ENCODE results near the gene WIPF2.

The WIPF2 gene

GRCh38 chr17:40315678-40316570, 96.8 kb downstream of the WIPF2 start:
- ATAC-seq, result no peak

GRCh38 chr17:40316571-40317344, 97.7 kb downstream of the WIPF2 start:
- ATAC-seq, result no peak

- ATAC-seq, result no peak
These were observed 98.3 kb downstream of the WIPF2 start for GRCh38 chr17:40317345-40317873.

- peak; percentile 71 to 78 for ATAC-seq
These were observed 99.1 kb downstream of the WIPF2 start for GRCh38 chr17:40317880-40318829.

DNA sequence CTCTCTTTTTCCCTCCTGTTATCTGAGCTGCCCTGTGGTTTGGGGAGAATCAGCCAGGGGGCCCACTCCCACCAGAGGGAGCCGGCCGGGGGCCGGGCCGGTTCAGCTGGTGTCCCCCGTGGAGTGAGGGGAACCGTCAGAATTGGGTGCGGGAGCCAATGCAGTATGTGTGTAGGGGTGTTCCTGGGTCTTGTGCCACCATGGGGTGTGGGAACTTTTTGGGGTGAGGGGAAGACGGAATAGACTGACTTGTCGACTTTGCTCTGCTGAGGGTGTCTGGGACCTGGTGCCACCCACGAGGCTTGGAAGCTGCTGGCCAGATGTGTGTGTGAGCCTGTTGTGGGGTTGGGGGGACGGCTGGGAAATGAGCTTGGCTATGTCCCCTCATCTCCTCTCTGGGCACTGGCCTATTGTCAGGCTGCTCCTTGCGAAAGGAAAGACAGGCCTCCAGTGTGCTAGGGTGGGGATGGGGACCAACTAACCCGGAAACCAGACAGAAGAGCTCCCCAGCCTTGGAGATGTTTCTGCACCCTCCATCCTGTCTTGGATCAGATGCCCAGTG, 99.8 kb downstream of the WIPF2 start:
- no peak for ATAC-seq

DNA sequence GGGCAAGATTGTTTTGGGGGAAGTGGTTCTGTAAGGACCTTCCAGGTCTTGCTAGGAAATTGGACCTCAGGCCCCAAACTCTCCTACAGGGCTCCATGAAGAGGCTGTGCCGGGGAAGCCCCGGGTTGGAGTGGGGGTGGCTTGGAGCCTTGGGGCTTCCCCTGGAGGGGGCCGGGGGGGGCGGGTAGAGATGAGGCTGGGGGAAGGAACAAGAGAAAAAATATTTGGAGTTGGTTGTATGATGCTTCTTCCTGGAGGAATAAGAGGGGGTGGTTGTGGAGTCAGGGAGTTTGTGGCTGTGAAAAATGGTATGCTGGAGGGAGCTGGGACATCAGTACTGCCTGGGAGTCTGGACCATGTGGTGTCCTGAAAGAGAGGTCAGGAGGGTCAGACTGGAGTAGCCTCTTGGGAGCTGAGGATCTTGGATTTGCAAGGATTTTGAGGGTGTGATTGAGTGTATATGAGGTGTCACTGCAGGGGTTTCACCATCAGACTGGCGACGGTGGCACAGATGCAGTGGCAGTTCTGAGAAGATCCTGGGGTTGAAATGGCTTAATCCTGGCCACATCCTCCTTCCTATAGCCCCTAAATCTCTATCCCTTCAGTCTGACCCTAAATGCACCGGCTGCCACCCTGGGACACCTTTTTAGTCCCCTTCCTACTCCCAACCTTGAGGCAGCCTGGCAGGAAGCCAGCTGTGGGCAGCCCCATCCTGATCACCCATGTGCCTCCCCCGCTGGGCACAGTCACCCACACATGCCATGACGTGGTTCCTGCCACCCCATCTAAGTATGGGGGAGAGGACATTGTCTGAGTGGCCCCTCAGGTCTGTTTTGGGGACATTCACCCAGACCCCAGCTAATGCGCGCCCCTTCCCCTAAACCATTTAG, 100.8 kb downstream of the WIPF2 start:
- ATAC-seq, result no peak

GRCh38 chr17:40320756-40321523, 101.8 kb downstream of the WIPF2 start:
- ATAC-seq, result no peak

- ATAC-seq, result no peak
These were observed 102.4 kb downstream of the WIPF2 start for GRCh38 chr17:40321524-40321929.

DNA sequence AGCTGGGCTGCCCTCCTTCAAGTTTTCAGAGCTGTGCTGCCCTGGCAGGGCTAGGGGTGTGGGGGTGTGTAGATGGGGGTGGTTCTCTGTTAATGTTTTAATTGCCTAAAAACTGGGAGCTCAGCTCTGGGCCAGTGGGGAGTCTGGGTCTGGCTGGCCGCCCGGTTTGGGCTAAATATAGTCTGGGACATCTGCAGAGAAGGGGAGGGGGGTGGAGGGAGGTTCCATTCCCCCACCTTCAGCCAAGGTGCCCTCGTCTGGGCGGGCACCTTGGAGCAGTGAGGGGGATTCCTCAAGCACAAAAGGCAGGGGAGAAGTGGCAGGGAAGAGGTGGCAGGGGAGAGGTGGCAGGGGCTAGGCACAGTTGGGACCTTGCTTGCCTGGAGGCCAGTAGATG, 102.9 kb downstream of the WIPF2 start:
- ATAC-seq, result no peak

DNA sequence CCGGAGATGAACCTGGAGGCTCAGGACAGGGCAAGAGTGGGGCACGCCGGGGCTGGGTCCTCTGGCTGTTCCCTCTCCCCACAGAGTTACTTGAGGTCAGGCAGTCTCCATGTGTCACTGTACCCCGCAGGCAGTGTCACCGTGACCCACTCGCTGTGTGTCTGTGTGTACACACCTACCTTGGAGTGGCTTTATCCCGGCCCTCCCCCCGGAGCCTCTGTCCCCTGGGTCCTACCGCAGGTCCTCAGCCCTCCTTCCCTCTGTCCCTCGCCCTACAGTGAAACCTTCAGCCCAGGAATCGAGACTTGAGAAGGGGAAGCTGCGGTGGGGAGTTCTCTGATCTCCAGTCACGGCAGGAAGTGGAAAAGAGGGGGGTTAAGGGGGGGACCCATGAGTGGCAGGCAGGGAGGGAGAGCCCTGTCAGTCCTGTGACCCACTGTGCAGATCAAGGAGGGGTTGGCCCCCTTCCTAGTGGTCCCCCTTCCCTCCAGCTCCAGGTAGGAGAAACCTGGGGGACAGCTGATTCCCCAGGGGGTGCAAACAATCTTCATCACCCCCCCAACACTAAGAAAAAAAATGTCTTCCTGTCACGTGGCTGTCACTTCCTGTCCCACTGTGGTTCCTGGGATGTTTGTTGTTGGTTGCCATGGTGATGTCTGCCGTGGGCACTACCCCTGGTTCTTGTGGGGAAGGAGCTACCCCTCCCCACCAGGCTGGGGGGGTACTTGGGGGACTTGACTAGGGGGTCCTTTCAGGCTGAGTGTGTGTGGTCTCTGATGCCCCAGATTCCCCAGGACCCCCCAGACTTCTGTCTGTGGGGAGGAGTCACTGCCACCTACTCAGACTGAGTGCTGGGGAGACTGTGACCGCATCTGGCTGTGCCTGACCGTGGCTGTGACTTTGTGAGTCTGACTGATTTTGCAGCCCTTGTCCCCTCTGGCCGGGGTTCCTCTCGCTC, 103.5 kb downstream of the WIPF2 start:
- ATAC-seq, result peak; percentile 33 to 42

- ATAC-seq, result peak; percentile 6 to 8
These were observed 104.6 kb downstream of the WIPF2 start for GRCh38 chr17:40323391-40324381.

GRCh38 chr17:40325156-40326013, 106.3 kb downstream of the WIPF2 start:
- ATAC-seq, result peak in 1 of 2 donors; percentile 18

- peak; percentile 10 to 17 for ATAC-seq
These were observed 107.1 kb downstream of the WIPF2 start for GRCh38 chr17:40326014-40326831.

- no peak for ATAC-seq
These were observed 107.7 kb downstream of the WIPF2 start for GRCh38 chr17:40326832-40327199.

DNA sequence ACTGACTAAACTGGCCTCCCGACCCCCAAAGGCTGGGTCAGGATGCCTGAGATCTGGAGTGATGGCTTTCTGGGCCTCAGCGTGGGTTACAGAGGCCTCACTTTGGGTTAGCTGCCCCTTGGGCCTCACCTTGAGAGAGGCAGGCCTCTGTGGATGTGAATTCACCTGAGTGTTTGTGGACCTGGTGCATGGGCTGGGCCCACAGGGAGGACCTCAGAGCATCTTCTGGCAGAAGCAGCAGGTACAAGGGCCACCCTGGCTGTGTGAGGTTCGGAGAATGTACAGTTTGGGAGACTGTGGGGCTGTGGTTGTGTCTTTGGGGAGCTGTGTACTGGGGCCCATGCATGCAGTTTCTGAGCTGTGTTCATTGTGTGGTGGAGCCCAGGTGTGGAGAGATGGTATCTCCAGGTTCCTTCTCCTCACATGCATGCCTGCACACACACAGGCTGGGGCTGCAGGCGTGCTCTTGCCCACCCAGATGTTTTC, 108.2 kb downstream of the WIPF2 start:
- no peak for ATAC-seq
